Measurements from ENCODE around the gene PPP1R16B.

The PPP1R16B gene

GRCh38 chr20:38880952-38881735 lies 75.6 kb downstream of the PPP1R16B start:
- no peak for DNase-seq

GRCh38 chr20:38881806-38882440 lies 76.4 kb downstream of the PPP1R16B start:
- DNase-seq = no peak

GRCh38 chr20:38882600-38882999 lies 77.1 kb downstream of the PPP1R16B start:
- no peak for DNase-seq

- no peak for DNase-seq
These were observed 77.8 kb downstream of the PPP1R16B start for GRCh38 chr20:38883081-38883980.

- DNase-seq = no peak
These were observed 78.7 kb downstream of the PPP1R16B start for GRCh38 chr20:38883981-38884733.

- no peak for DNase-seq
These were observed 79.9 kb downstream of the PPP1R16B start for GRCh38 chr20:38885357-38885756.

- DNase-seq = no peak
These were observed 82.7 kb downstream of the PPP1R16B start for GRCh38 chr20:38888059-38888831.

GRCh38 chr20:38889050-38889449 lies 83.6 kb downstream of the PPP1R16B start:
- DNase-seq = no peak

GRCh38 chr20:38889792-38890496 lies 84.4 kb downstream of the PPP1R16B start:
- no peak for DNase-seq

GRCh38 chr20:38890497-38890818 lies 85.0 kb downstream of the PPP1R16B start:
- DNase-seq = no peak

- DNase-seq = no peak
These were observed 86.8 kb downstream of the PPP1R16B start for GRCh38 chr20:38892091-38892981.

GRCh38 chr20:38893056-38893564 lies 87.6 kb downstream of the PPP1R16B start:
- DNase-seq = no peak

- DNase-seq = peak; percentile 84
These were observed 88.1 kb downstream of the PPP1R16B start for GRCh38 chr20:38893565-38894090.

- no peak for DNase-seq
These were observed 88.8 kb downstream of the PPP1R16B start for GRCh38 chr20:38894091-38894847.

- DNase-seq = no peak
These were observed 89.8 kb downstream of the PPP1R16B start for GRCh38 chr20:38895098-38895949.

GRCh38 chr20:38896009-38896594 lies 90.6 kb downstream of the PPP1R16B start:
- no peak for DNase-seq

GRCh38 chr20:38897267-38897666 lies 91.8 kb downstream of the PPP1R16B start:
- no peak for DNase-seq

GRCh38 chr20:38900606-38901005 lies 95.1 kb downstream of the PPP1R16B start:
- no peak for DNase-seq

All from CD4-positive, alpha-beta T cell treated with Interleukin-4 for 1 hour (primary cell).